Measurements from ENCODE around the gene TMEM245. TPM values are rescaled to one million over a fixed set of nuclear protein-coding genes. Genes with fewer than 3 reads are reported as not detected.
"Not testable (repeated sequence)": the region's sequence is repeated elsewhere in the genome, so short reads cannot be mapped to it uniquely, and the experiment has no call there.

TMEM245 gene
- total RNA-seq, 1 experiment from 2014 or later = 45.1 TPM

- no peak for DNase-seq (ENCODE audit: low read depth in 1 of 2, low spot score in 2 of 2)
- Histone ChIP-seq H3K4me3 (no peak overlapping the region), H3K36me3 (peaks cover 68% of the 10 kb centered on the region), H3K9me3 (replicated peaks) (no peaks in the 10 kb centered on the region), H3K27me3 (replicated peaks) (no peaks in the 10 kb centered on the region), H3K4me1 (replicated peaks) (no peaks in the 10 kb centered on the region; the same call in 1 of the 2 replicates), H3K27ac (no peak overlapping the region)
These were observed 35.8 kb downstream of the TMEM245 start for GRCh38 chr9:109083813-109084405.

- peaks cover 67% of the 10 kb centered on the region for H3K36me3 ChIP-seq
- H3K27me3 ChIP-seq (replicated peaks) = no peaks in the 10 kb centered on the region
- H3K27ac ChIP-seq = no peak overlapping the region
- DNase-seq (ENCODE audit: low read depth in 1 of 2, low spot score in 2 of 2) = no peak
- H3K9me3 ChIP-seq (replicated peaks) = no peaks in the 10 kb centered on the region
- H3K4me1 ChIP-seq (replicated peaks) = no peaks in the 10 kb centered on the region; the same call in 1 of the 2 replicates
- H3K4me3 ChIP-seq = no peak overlapping the region
These were observed 36.6 kb downstream of the TMEM245 start for GRCh38 chr9:109083141-109083540.

- H3K27me3 ChIP-seq (replicated peaks) = no peaks in the 10 kb centered on the region
- no peak overlapping the region for H3K27ac ChIP-seq
- H3K9me3 ChIP-seq (replicated peaks) = no peaks in the 10 kb centered on the region
- H3K36me3 ChIP-seq = peaks cover 63% of the 10 kb centered on the region
- H3K4me3 ChIP-seq = no peak overlapping the region
- no peak for DNase-seq (ENCODE audit: low read depth in 1 of 2, low spot score in 2 of 2)
- no peaks in the 10 kb centered on the region for H3K4me1 ChIP-seq (replicated peaks)
These were observed 37.6 kb downstream of the TMEM245 start for GRCh38 chr9:109082091-109082620.

GRCh38 chr9:109074236-109074889 is 45.4 kb downstream of the TMEM245 start:
- Histone ChIP-seq H3K9me3 (replicated peaks) (no peaks in the 10 kb centered on the region), H3K4me3 (no peak overlapping the region), H3K27me3 (replicated peaks) (no peaks in the 10 kb centered on the region), H3K27ac (no peak overlapping the region), H3K36me3 (peaks cover 66% of the 10 kb centered on the region), H3K4me1 (replicated peaks) (no peaks in the 10 kb centered on the region)
- no peak for DNase-seq (ENCODE audit: low read depth in 1 of 2, low spot score in 2 of 2)

- Histone ChIP-seq H3K9me3 (replicated peaks) (no peaks in the 10 kb centered on the region), H3K4me3 (no peak overlapping the region), H3K27me3 (replicated peaks) (no peaks in the 10 kb centered on the region), H3K27ac (no peak overlapping the region), H3K36me3 (peaks cover 65% of the 10 kb centered on the region), H3K4me1 (replicated peaks) (no peaks in the 10 kb centered on the region)
- DNase-seq (ENCODE audit: low read depth in 1 of 2, low spot score in 2 of 2) = no peak
These were observed 46.8 kb downstream of the TMEM245 start for GRCh38 chr9:109072821-109073435.

- Histone ChIP-seq H3K27ac (no peak overlapping the region), H3K27me3 (replicated peaks) (no peaks in the 10 kb centered on the region), H3K36me3 (peaks cover 66% of the 10 kb centered on the region)
These were observed 47.5 kb downstream of the TMEM245 start for GRCh38 chr9:109072133-109072692.

GRCh38 chr9:109068764-109069163 is 51.0 kb downstream of the TMEM245 start:
- H3K4me1 ChIP-seq (replicated peaks) = peaks cover 18% of the 10 kb centered on the region
- no peak overlapping the region for H3K27ac ChIP-seq
- H3K36me3 ChIP-seq = peaks cover 81% of the 10 kb centered on the region
- no peak for DNase-seq (ENCODE audit: low read depth in 1 of 2, low spot score in 2 of 2)
- no peaks in the 10 kb centered on the region for H3K9me3 ChIP-seq (replicated peaks)
- no peak overlapping the region for H3K4me3 ChIP-seq
- H3K27me3 ChIP-seq (replicated peaks) = no peaks in the 10 kb centered on the region

More at GRCh38 chr9:109072133-109072692, 47.5 kb downstream of the TMEM245 start:
- no peak overlapping the region for H3K4me3 ChIP-seq
- no peak for DNase-seq (ENCODE audit: low read depth in 1 of 2, low spot score in 2 of 2)
- no peaks in the 10 kb centered on the region for H3K9me3 ChIP-seq (replicated peaks)
- no peaks in the 10 kb centered on the region for H3K4me1 ChIP-seq (replicated peaks)

GRCh38 chr9:109064963-109065702 is 54.6 kb downstream of the TMEM245 start:
- Histone ChIP-seq H3K4me3 (no peak overlapping the region), H3K4me1 (replicated peaks) (peaks cover 18% of the 10 kb centered on the region), H3K36me3 (peaks cover 78% of the 10 kb centered on the region), H3K27me3 (replicated peaks) (no peaks in the 10 kb centered on the region), H3K9me3 (replicated peaks) (no peaks in the 10 kb centered on the region), H3K27ac (peak overlapping the region; percentile 26; the same call in 1 of the 2 replicates)
- peak in 1 of 2 experiments; percentile 4 for DNase-seq (ENCODE audit: low read depth in 1 of 2, low spot score in 2 of 2)

GRCh38 chr9:109063760-109064159 is 56.0 kb downstream of the TMEM245 start:
- H3K4me3 ChIP-seq = no peak overlapping the region
- no peak overlapping the region for H3K27ac ChIP-seq
- H3K36me3 ChIP-seq = peaks cover 77% of the 10 kb centered on the region
- no peaks in the 10 kb centered on the region for H3K27me3 ChIP-seq (replicated peaks)
- H3K4me1 ChIP-seq (replicated peaks) = peaks cover 18% of the 10 kb centered on the region
- no peak for DNase-seq (ENCODE audit: low read depth in 1 of 2, low spot score in 2 of 2)
- no peaks in the 10 kb centered on the region for H3K9me3 ChIP-seq (replicated peaks)

- H3K36me3 ChIP-seq = peaks cover 75% of the 10 kb centered on the region
- no peaks in the 10 kb centered on the region for H3K9me3 ChIP-seq (replicated peaks)
- peaks cover 18% of the 10 kb centered on the region for H3K4me1 ChIP-seq (replicated peaks)
- DNase-seq (ENCODE audit: low read depth in 1 of 2, low spot score in 2 of 2) = no peak
- no peak overlapping the region for H3K4me3 ChIP-seq
- no peak overlapping the region for H3K27ac ChIP-seq
- no peaks in the 10 kb centered on the region for H3K27me3 ChIP-seq (replicated peaks)
These were observed 57.2 kb downstream of the TMEM245 start for GRCh38 chr9:109062543-109062942.

- H3K27ac ChIP-seq = no peak overlapping the region
- H3K9me3 ChIP-seq (replicated peaks) = no peaks in the 10 kb centered on the region
- H3K4me1 ChIP-seq (replicated peaks) = peaks cover 8% of the 10 kb centered on the region
- no peak for DNase-seq (ENCODE audit: low read depth in 1 of 2, low spot score in 2 of 2)
- no peaks in the 10 kb centered on the region for H3K27me3 ChIP-seq (replicated peaks)
- H3K4me3 ChIP-seq = no peak overlapping the region
- peaks cover 73% of the 10 kb centered on the region for H3K36me3 ChIP-seq
These were observed 59.6 kb downstream of the TMEM245 start for GRCh38 chr9:109060191-109060590.

- H3K27me3 ChIP-seq (replicated peaks); DNase-seq (ENCODE audit: low read depth in 1 of 2, low spot score in 2 of 2); H3K9me3 ChIP-seq (replicated peaks); H3K4me3 ChIP-seq: not testable (repeated sequence)
- Histone ChIP-seq H3K4me1 (replicated peaks) (peaks cover 11% of the 10 kb centered on the region), H3K27ac (peak overlapping the region; percentile 43; the same call in 1 of the 2 replicates), H3K36me3 (peaks cover 76% of the 10 kb centered on the region)
These were observed 66.6 kb downstream of the TMEM245 start for GRCh38 chr9:109053121-109053520.

- peak overlapping the region; percentile 43 for H3K27ac ChIP-seq
These were observed 67.3 kb downstream of the TMEM245 start for GRCh38 chr9:109052416-109052815.

More at GRCh38 chr9:109052416-109052815, 67.3 kb downstream of the TMEM245 start:
- H3K27me3 ChIP-seq (replicated peaks) = no peaks in the 10 kb centered on the region
- H3K36me3 ChIP-seq = peaks cover 83% of the 10 kb centered on the region
- peaks cover 11% of the 10 kb centered on the region for H3K4me1 ChIP-seq (replicated peaks)
- no peak overlapping the region for H3K4me3 ChIP-seq
- DNase-seq (ENCODE audit: low read depth in 1 of 2, low spot score in 2 of 2) = no peak
- no peaks in the 10 kb centered on the region for H3K9me3 ChIP-seq (replicated peaks)
